ENCODE data around the gene LCE7A. TPM values are rescaled to one million over a fixed set of nuclear protein-coding genes. Genes with fewer than 3 reads are reported as not detected.

Gene LCE7A
- total RNA-seq, 3 donors from 2014 or later (not counting 1 experiment from before 2014, with no cell fraction given) = not detected

GRCh38 chr1:152904688-152905440 lies 45.1 kb downstream of the LCE7A start:
- TF ChIP-seq CTCF (IDR thresholded peaks at IDR 0.05) = no peak
- no peak overlapping the region for H3K4me3 Mint-ChIP-seq
- no peaks in the 10 kb centered on the region for H3K9me3 ChIP-seq (ENCODE audit: control insufficient read depth, insufficient read depth, low read length)
- no peak for ATAC-seq
- no peaks in the 10 kb centered on the region for H3K27me3 ChIP-seq (ENCODE audit: control insufficient read depth, insufficient read depth, low read length)
- H3K27ac Mint-ChIP-seq = no peak overlapping the region
- no peaks in the 10 kb centered on the region for H3K36me3 ChIP-seq (ENCODE audit: control insufficient read depth, insufficient read depth, low read length)
- H3K9me3 Mint-ChIP-seq = peaks cover 0 to under 1% of the 10 kb centered on the region in 2 donors
- peaks cover 8% of the 10 kb centered on the region for H3K4me1 ChIP-seq (ENCODE audit: control insufficient read depth, insufficient read depth, low read length)
- intact Hi-C loops (cut with micrococcal nuclease) = no loop called here
- H3K4me3 ChIP-seq (ENCODE audit: low read length) = no peak overlapping the region
- DNase-seq = no peak
- H3K27ac ChIP-seq (ENCODE audit: low read length) = no peak overlapping the region
- H3K4me1 Mint-ChIP-seq = peaks cover 7 to 14% of the 10 kb centered on the region in 2 donors
- 79% methylated on average over 6 of the region's 7 CpGs for WGBS (ENCODE audit: insufficient coverage)
- no peaks in the 10 kb centered on the region for H3K36me3 Mint-ChIP-seq
- H3K27me3 Mint-ChIP-seq (ENCODE audit: low read depth in 2 of 2) = peaks cover 16 to 26% of the 10 kb centered on the region in 2 donors

GRCh38 chr1:152906023-152906565 lies 46.3 kb downstream of the LCE7A start:
- WGBS (ENCODE audit: insufficient coverage) = 70% methylated on average over 5 of the region's 5 CpGs
- H3K27me3 Mint-ChIP-seq (ENCODE audit: low read depth in 2 of 2) = peaks cover 15 to 29% of the 10 kb centered on the region in 2 donors
- Histone ChIP-seq H3K27me3 (ENCODE audit: control insufficient read depth, insufficient read depth, low read length) (no peaks in the 10 kb centered on the region), H3K36me3 (ENCODE audit: control insufficient read depth, insufficient read depth, low read length) (no peaks in the 10 kb centered on the region), H3K27ac (ENCODE audit: low read length) (no peak overlapping the region), H3K4me3 (ENCODE audit: low read length) (no peak overlapping the region), H3K4me1 (ENCODE audit: control insufficient read depth, insufficient read depth, low read length) (peaks cover 16% of the 10 kb centered on the region), H3K9me3 (ENCODE audit: control insufficient read depth, insufficient read depth, low read length) (peaks cover 3% of the 10 kb centered on the region)
- peaks cover 0 to 3% of the 10 kb centered on the region in 2 donors for H3K9me3 Mint-ChIP-seq
- peak overlapping the region; percentile 47 for H3K4me3 Mint-ChIP-seq
- intact Hi-C loops (cut with micrococcal nuclease) = no loop called here
- DNase-seq (peak in 1 of 2 donors; percentile 7), ATAC-seq (peak; percentile 55 to 77 (median 63))
- no peaks in the 10 kb centered on the region for H3K36me3 Mint-ChIP-seq
- peaks cover 7 to 23% of the 10 kb centered on the region in 2 donors for H3K4me1 Mint-ChIP-seq
- no peak for TF ChIP-seq CTCF (IDR thresholded peaks at IDR 0.05)
- peak overlapping the region; percentile 52 to 67 for H3K27ac Mint-ChIP-seq

GRCh38 chr1:152907686-152908601 lies 48.1 kb downstream of the LCE7A start, which contains the start of gene IVL:
TSS of gene IVL (plus strand) at chr1:152908546. CDS start at chr1:152909798, 1,252 bp downstream.
- no peaks in the 10 kb centered on the region for H3K27me3 ChIP-seq (ENCODE audit: control insufficient read depth, insufficient read depth, low read length)
- H3K4me3 Mint-ChIP-seq = no peak within 1 kb of the TSS
- peaks cover 17 to 29% of the 10 kb centered on the region in 2 donors for H3K27me3 Mint-ChIP-seq (ENCODE audit: low read depth in 2 of 2)
- H3K36me3 Mint-ChIP-seq = no peaks in the 10 kb centered on the region
- peaks cover 18% of the 10 kb centered on the region for H3K4me1 ChIP-seq (ENCODE audit: control insufficient read depth, insufficient read depth, low read length)
- H3K9me3 ChIP-seq (ENCODE audit: control insufficient read depth, insufficient read depth, low read length) = peaks cover 3% of the 10 kb centered on the region
- ATAC-seq = no peak
- 90% methylated on average over 4 of the region's 4 CpGs for WGBS (ENCODE audit: insufficient coverage)
- no peak for TF ChIP-seq CTCF (IDR thresholded peaks at IDR 0.05)
- no peak within 1 kb of the TSS for H3K27ac ChIP-seq (ENCODE audit: low read length)
- no peak within 1 kb of the TSS for H3K27ac Mint-ChIP-seq
- no peak within 1 kb of the TSS for H3K4me3 ChIP-seq (ENCODE audit: low read length)
- no peak for DNase-seq
- H3K9me3 Mint-ChIP-seq = peaks cover 0 to 3% of the 10 kb centered on the region in 2 donors
- H3K36me3 ChIP-seq (ENCODE audit: control insufficient read depth, insufficient read depth, low read length) = no peaks in the 10 kb centered on the region
- intact Hi-C loops (cut with micrococcal nuclease) = no loop called here
- peaks cover 7 to 27% of the 10 kb centered on the region in 2 donors for H3K4me1 Mint-ChIP-seq

Measured in natural killer cell (primary cell).